CMK (cell line): ENCODE results near the gene NDUFAF5.
"Not testable (repeated sequence)": the region's sequence is repeated elsewhere in the genome, so short reads cannot be mapped to it uniquely, and the experiment has no call there.

Source experiments
- DNase-seq: peaks from one replicate; pipeline ENCODE4 v3.0.0-alpha.2; 2010; ENCODE audit warnings: low read depth

Gene NDUFAF5

GRCh38 chr20:13784893-13785715 is at the start of gene NDUFAF5, which contains the start of gene ESF1:
TSS of gene NDUFAF5 (plus strand) at chr20:13785028. CDS start at chr20:13785069, 41 bp downstream.
TSS of gene ESF1 (minus strand) at chr20:13784919. CDS start at chr20:13783140, 1,779 bp downstream.
- peak; percentile 99 for DNase-seq

- DNase-seq = no peak
Measured at GRCh38 chr20:13735826-13736225, 49.0 kb upstream of the NDUFAF5 start.

- DNase-seq = no peak
Measured at GRCh38 chr20:13736436-13737191, 48.2 kb upstream of the NDUFAF5 start.

GRCh38 chr20:13738187-13738586 is 46.6 kb upstream of the NDUFAF5 start:
- not testable (repeated sequence) for DNase-seq

GRCh38 chr20:13739731-13740649 is 44.8 kb upstream of the NDUFAF5 start:
- no peak for DNase-seq

GRCh38 chr20:13741879-13742278 is 42.9 kb upstream of the NDUFAF5 start:
- DNase-seq = no peak

- no peak for DNase-seq
Measured at GRCh38 chr20:13744352-13744751, 40.5 kb upstream of the NDUFAF5 start.

GRCh38 chr20:13745784-13746183 is 39.0 kb upstream of the NDUFAF5 start:
- DNase-seq = no peak

GRCh38 chr20:13749811-13750210 is 35.0 kb upstream of the NDUFAF5 start:
- no peak for DNase-seq

GRCh38 chr20:13753436-13754036 is 31.3 kb upstream of the NDUFAF5 start:
- no peak for DNase-seq

GRCh38 chr20:13755809-13756208 is 29.0 kb upstream of the NDUFAF5 start:
- no peak for DNase-seq

GRCh38 chr20:13756551-13756950 is 28.3 kb upstream of the NDUFAF5 start:
- no peak for DNase-seq

- DNase-seq = no peak
Measured at GRCh38 chr20:13758884-13759283, 25.9 kb upstream of the NDUFAF5 start.

GRCh38 chr20:13760451-13760946 is 24.3 kb upstream of the NDUFAF5 start:
- DNase-seq = not testable (repeated sequence)

- no peak for DNase-seq
Measured at GRCh38 chr20:13765299-13765698, 19.5 kb upstream of the NDUFAF5 start.

- DNase-seq = no peak
Measured at GRCh38 chr20:13765868-13766416, 18.9 kb upstream of the NDUFAF5 start.

- no peak for DNase-seq
Measured at GRCh38 chr20:13770141-13770540, 14.7 kb upstream of the NDUFAF5 start.

GRCh38 chr20:13771853-13772453 is 12.9 kb upstream of the NDUFAF5 start:
- DNase-seq = no peak

GRCh38 chr20:13772529-13772928 is 12.3 kb upstream of the NDUFAF5 start:
- no peak for DNase-seq

- no peak for DNase-seq
Measured at GRCh38 chr20:13775867-13776266, 9.0 kb upstream of the NDUFAF5 start.

GRCh38 chr20:13777171-13777601 is 7.6 kb upstream of the NDUFAF5 start:
- DNase-seq = no peak
